ENCODE results near the gene NUDT4.
A peak's percentile ranks its signal among the peaks of the same experiment; 100 is the strongest.

The NUDT4 gene

GRCh38 chr12:93426412-93426805, 48.7 kb downstream of the NUDT4 start:
- H3K27me3 ChIP-seq (replicated peaks; ENCODE audit: insufficient read depth, low read length): no peaks in the 10 kb centered on the region
- peak overlapping the region; percentile 66 for H3K4me2 ChIP-seq (ENCODE audit: low read depth, low read length)
- H3K4me1 ChIP-seq (ENCODE audit: low read length): peaks cover 32% of the 10 kb centered on the region
- H3F3A ChIP-seq (ENCODE audit: insufficient read depth, low read length): peaks cover 19% of the 10 kb centered on the region
- peak overlapping the region; percentile 30; the same call in 1 of the 2 replicates for H3K27ac ChIP-seq (ENCODE audit: low read length)
- no peak overlapping the region for H2AFZ ChIP-seq (ENCODE audit: low read length)
- no peaks in the 10 kb centered on the region for H3K36me3 ChIP-seq (replicated peaks; ENCODE audit: insufficient read depth, low read length)
- 0 out of 2 replicates have a peak overlapping the region, but pooled peaks have one; percentile 25 for H3K4me3 ChIP-seq (ENCODE audit: low read length)
- H4K20me1 ChIP-seq (ENCODE audit: insufficient read depth, low read length): peaks cover 52% of the 10 kb centered on the region; the same call in 1 of the 2 replicates
- DNase-seq: no peak
- TF ChIP-seq CTCF (IDR thresholded peaks at IDR 0.05; ENCODE audit: low read length): no peak
- no peaks in the 10 kb centered on the region for H3K9me2 ChIP-seq (replicated peaks; ENCODE audit: insufficient read depth, low read length)
- peaks cover 100% of the 10 kb centered on the region for H3K79me2 ChIP-seq (ENCODE audit: low read length)
- no peaks in the 10 kb centered on the region for H3K9me3 ChIP-seq (replicated peaks; ENCODE audit: insufficient read depth, low read length)
- H3K9ac ChIP-seq (ENCODE audit: low read length): 0 out of 2 replicates have a peak overlapping the region, but pooled peaks have one; percentile 12

- Histone ChIP-seq H3K9ac (ENCODE audit: low read length) (no peak overlapping the region), H4K20me1 (ENCODE audit: insufficient read depth, low read length) (peaks cover 56% of the 10 kb centered on the region), H3K27ac (ENCODE audit: low read length) (no peak overlapping the region), H3K36me3 (replicated peaks; ENCODE audit: insufficient read depth, low read length) (no peaks in the 10 kb centered on the region), H3K27me3 (replicated peaks; ENCODE audit: insufficient read depth, low read length) (no peaks in the 10 kb centered on the region), H3K4me1 (ENCODE audit: low read length) (peaks cover 36% of the 10 kb centered on the region), H3F3A (ENCODE audit: insufficient read depth, low read length) (peaks cover 19% of the 10 kb centered on the region), H3K4me3 (ENCODE audit: low read length) (no peak overlapping the region), H3K4me2 (ENCODE audit: low read depth, low read length) (0 out of 2 replicates have a peak overlapping the region, but pooled peaks have one; percentile 2), H3K9me3 (replicated peaks; ENCODE audit: insufficient read depth, low read length) (no peaks in the 10 kb centered on the region), H2AFZ (ENCODE audit: low read length) (no peak overlapping the region), H3K79me2 (ENCODE audit: low read length) (peaks cover 100% of the 10 kb centered on the region), H3K9me2 (replicated peaks; ENCODE audit: insufficient read depth, low read length) (no peaks in the 10 kb centered on the region)
- DNase-seq: no peak
- TF ChIP-seq EZH2 (optimal IDR thresholded peaks at IDR 0.05; ENCODE audit: low read depth, low read length) (no peak), EZH2phosphoT487 (IDR thresholded peaks at IDR 0.05; ENCODE audit: low read length) (no peak)
Observed at GRCh38 chr12:93427779-93428564, 50.2 kb downstream of the NUDT4 start.

GRCh38 chr12:93429448-93429847, 51.7 kb downstream of the NUDT4 start:
- Histone ChIP-seq H3K9me3 (replicated peaks; ENCODE audit: insufficient read depth, low read length) (no peaks in the 10 kb centered on the region), H4K20me1 (ENCODE audit: insufficient read depth, low read length) (peaks cover 56% of the 10 kb centered on the region), H3K4me2 (ENCODE audit: low read depth, low read length) (no peak overlapping the region), H3K4me3 (ENCODE audit: low read length) (no peak overlapping the region), H3K27ac (ENCODE audit: low read length) (no peak overlapping the region), H3K36me3 (replicated peaks; ENCODE audit: insufficient read depth, low read length) (no peaks in the 10 kb centered on the region), H3K9ac (ENCODE audit: low read length) (no peak overlapping the region), H3K9me2 (replicated peaks; ENCODE audit: insufficient read depth, low read length) (no peaks in the 10 kb centered on the region), H3F3A (ENCODE audit: insufficient read depth, low read length) (peaks cover 19% of the 10 kb centered on the region), H3K27me3 (replicated peaks; ENCODE audit: insufficient read depth, low read length) (no peaks in the 10 kb centered on the region), H3K79me2 (ENCODE audit: low read length) (peaks cover 100% of the 10 kb centered on the region), H3K4me1 (ENCODE audit: low read length) (peaks cover 47% of the 10 kb centered on the region), H2AFZ (ENCODE audit: low read length) (no peak overlapping the region)
- no peak for DNase-seq
- no peak for TF ChIP-seq CTCF (IDR thresholded peaks at IDR 0.05; ENCODE audit: low read length)
- no peak for TF ChIP-seq EZH2phosphoT487 (IDR thresholded peaks at IDR 0.05; ENCODE audit: low read length)
- TF ChIP-seq EZH2 (optimal IDR thresholded peaks at IDR 0.05; ENCODE audit: low read depth, low read length): no peak

- no peaks in the 10 kb centered on the region for H3K27me3 ChIP-seq (replicated peaks; ENCODE audit: insufficient read depth, low read length)
- no peak overlapping the region for H3K4me2 ChIP-seq (ENCODE audit: low read depth, low read length)
- peaks cover 44% of the 10 kb centered on the region for H3K4me1 ChIP-seq (ENCODE audit: low read length)
- no peak for DNase-seq
- no peak overlapping the region for H2AFZ ChIP-seq (ENCODE audit: low read length)
- TF ChIP-seq CTCF (IDR thresholded peaks at IDR 0.05; ENCODE audit: low read length): no peak
- no peak for TF ChIP-seq EZH2phosphoT487 (IDR thresholded peaks at IDR 0.05; ENCODE audit: low read length)
- TF ChIP-seq EZH2 (optimal IDR thresholded peaks at IDR 0.05; ENCODE audit: low read depth, low read length): no peak
- H3K27ac ChIP-seq (ENCODE audit: low read length): no peak overlapping the region
- H3F3A ChIP-seq (ENCODE audit: insufficient read depth, low read length): peaks cover 23% of the 10 kb centered on the region
- H3K9ac ChIP-seq (ENCODE audit: low read length): no peak overlapping the region
- H3K36me3 ChIP-seq (replicated peaks; ENCODE audit: insufficient read depth, low read length): no peaks in the 10 kb centered on the region
- no peaks in the 10 kb centered on the region for H3K9me2 ChIP-seq (replicated peaks; ENCODE audit: insufficient read depth, low read length)
- peaks cover 100% of the 10 kb centered on the region for H3K79me2 ChIP-seq (ENCODE audit: low read length)
- no peaks in the 10 kb centered on the region for H3K9me3 ChIP-seq (replicated peaks; ENCODE audit: insufficient read depth, low read length)
- H3K4me3 ChIP-seq (ENCODE audit: low read length): no peak overlapping the region
- H4K20me1 ChIP-seq (ENCODE audit: insufficient read depth, low read length): peaks cover 55% of the 10 kb centered on the region
Observed at GRCh38 chr12:93429852-93430251, 52.1 kb downstream of the NUDT4 start.

All from MM.1S (cell line).